Lower lobe of right lung (tissue), 2 donors: Measurements from ENCODE around the gene BACH2. TPM values are rescaled to one million over a fixed set of nuclear protein-coding genes. Genes with fewer than 3 reads are reported as not detected.
"Not testable (repeated sequence)": the region's sequence is repeated elsewhere in the genome, so short reads cannot be mapped to it uniquely, and the experiment has no call there.

ENCODE experiments used
- ATAC-seq, 2 donors: fragments of 200-7000 bp; cut with Tn5 transposase; one replicate each; pipeline ENCODE4 v1.9.1; 2020 to 2022; ENCODE audit warnings: mild to moderate bottlenecking in 2 of 2, moderate library complexity in 2 of 2
- DNase-seq: peaks from one replicate; pipeline ENCODE4 v3.0.0-alpha.2; 2020
- H3K27ac ChIP-seq: fragments of 200-600 bp; one replicate; pipeline ENCODE4 v1.8.0; 2022
- H3K27me3 ChIP-seq: fragments of 200-600 bp; one replicate; pipeline ENCODE4 v1.8.0; 2022; ENCODE audit warnings: low read depth
- H3K36me3 ChIP-seq: fragments of 200-600 bp; one replicate; pipeline ENCODE4 v1.8.0; 2022; ENCODE audit warnings: mild to moderate bottlenecking
- H3K4me1 ChIP-seq: fragments of 200-600 bp; one replicate; pipeline ENCODE4 v1.8.0; 2022
- H3K4me3 ChIP-seq: fragments of 200-600 bp; one replicate; pipeline ENCODE4 v1.8.0; 2022; ENCODE audit warnings: mild to moderate bottlenecking
- H3K9me3 ChIP-seq: fragments of 200-600 bp; one replicate; pipeline ENCODE4 v1.8.0; 2022
- CTCF ChIP-seq: fragments of 200-600 bp; IDR thresholded peaks from one replicate; pipeline ENCODE4 v1.8.0; 2022; ENCODE audit warnings: antibody characterized with exemption, mild to moderate bottlenecking
- intact Hi-C: fragments of 100-400 bp; cut with DNase I; formaldehyde crosslinking; loops from one replicate; pipeline ENCODE4 v1.11.0; 2022
- total RNA-seq: library from RNA; stranded (reverse); fragmentation: NEBNext Ultra II Directional; extraction: Animal tissue kit (Norgen Biotek cat#: 25700); gene quantifications from one replicate; pipeline ENCODE4 v1.2.1, GENCODE V29; 2021
- donor health status: DM: no; HTN: yes; CAD: no; lungs with severe emphysema.

Gene BACH2
- total RNA-seq, 1 donor from 2014 or later: 6.3 TPM

DNA sequence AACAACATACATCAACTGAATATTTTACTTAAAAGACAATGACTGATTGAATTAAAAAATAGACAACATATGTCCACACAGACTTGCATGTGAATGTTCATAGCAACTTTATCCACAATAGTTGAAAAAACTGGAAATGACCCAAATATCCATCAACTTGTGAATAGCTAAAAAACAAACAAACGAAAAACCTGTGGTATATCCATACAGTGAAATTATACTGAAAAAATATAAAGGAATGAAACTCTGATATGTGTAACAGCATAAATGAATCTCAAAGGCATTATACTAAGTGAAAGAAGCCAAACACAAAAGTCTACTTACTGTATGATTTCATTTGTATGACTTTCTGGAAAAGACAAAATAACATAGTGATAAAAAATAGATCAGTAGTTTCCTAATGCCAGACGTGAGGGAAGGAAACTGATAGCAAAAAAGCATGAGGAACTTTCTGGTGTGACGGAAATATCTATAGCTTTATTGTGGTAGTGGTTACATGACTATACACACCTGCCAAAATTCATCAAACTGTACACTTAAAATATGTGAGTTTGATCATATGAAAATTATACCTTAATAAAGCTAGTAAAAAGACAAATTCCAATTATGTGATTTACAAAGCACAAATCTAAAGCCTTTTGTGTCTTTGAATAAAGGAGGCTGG lies 123.2 kb downstream of the BACH2 start:
- intact Hi-C loops: no loop called here
- Histone ChIP-seq H3K4me3 (no peak overlapping the region), H3K4me1 (peaks cover 19% of the 10 kb centered on the region), H3K27me3 (no peaks in the 10 kb centered on the region), H3K27ac (no peak overlapping the region), H3K9me3 (no peaks in the 10 kb centered on the region), H3K36me3 (no peaks in the 10 kb centered on the region)
- no peak for TF ChIP-seq CTCF
- no peak for ATAC-seq
- DNase-seq: no peak

DNA sequence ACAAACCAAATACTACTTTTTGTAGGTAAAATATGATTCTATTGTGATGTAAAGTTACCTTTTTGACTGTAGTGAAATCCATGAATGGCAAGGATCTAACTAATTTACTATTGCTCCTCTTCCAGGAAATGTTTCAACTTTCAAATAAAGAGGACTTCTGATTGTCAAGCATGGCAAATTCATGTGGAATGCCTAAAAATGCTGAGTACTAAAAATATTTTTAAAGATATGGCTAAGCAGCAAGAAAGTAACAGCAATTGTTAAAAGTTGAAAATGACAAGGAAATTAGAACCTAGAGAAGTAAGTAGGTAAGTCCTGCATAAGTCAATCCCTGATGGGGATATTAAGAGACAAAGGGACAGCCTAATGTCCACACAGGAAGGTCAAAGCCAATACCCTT lies 126.0 kb downstream of the BACH2 start:
- no peak overlapping the region for H3K4me3 ChIP-seq
- no peak overlapping the region for H3K27ac ChIP-seq
- no peak for ATAC-seq
- no peaks in the 10 kb centered on the region for H3K36me3 ChIP-seq
- DNase-seq: no peak
- intact Hi-C loops: no loop called here
- H3K27me3 ChIP-seq: no peaks in the 10 kb centered on the region
- peaks cover 3% of the 10 kb centered on the region for H3K4me1 ChIP-seq
- H3K9me3 ChIP-seq: no peaks in the 10 kb centered on the region
- TF ChIP-seq CTCF: no peak

- H3K9me3 ChIP-seq: no peaks in the 10 kb centered on the region
- ATAC-seq (peak in 1 of 2 donors; percentile 33), DNase-seq (no peak)
- no peaks in the 10 kb centered on the region for H3K4me1 ChIP-seq
- TF ChIP-seq CTCF: no peak
- intact Hi-C loops: no loop called here
- no peaks in the 10 kb centered on the region for H3K36me3 ChIP-seq
- H3K27me3 ChIP-seq: no peaks in the 10 kb centered on the region
- H3K27ac ChIP-seq: no peak overlapping the region
- no peak overlapping the region for H3K4me3 ChIP-seq
Observed at GRCh38 chr6:90169374-90169773, 127.3 kb downstream of the BACH2 start.

- DNase-seq: no peak
Observed at GRCh38 chr6:90168693-90169131, 127.9 kb downstream of the BACH2 start.

DNA sequence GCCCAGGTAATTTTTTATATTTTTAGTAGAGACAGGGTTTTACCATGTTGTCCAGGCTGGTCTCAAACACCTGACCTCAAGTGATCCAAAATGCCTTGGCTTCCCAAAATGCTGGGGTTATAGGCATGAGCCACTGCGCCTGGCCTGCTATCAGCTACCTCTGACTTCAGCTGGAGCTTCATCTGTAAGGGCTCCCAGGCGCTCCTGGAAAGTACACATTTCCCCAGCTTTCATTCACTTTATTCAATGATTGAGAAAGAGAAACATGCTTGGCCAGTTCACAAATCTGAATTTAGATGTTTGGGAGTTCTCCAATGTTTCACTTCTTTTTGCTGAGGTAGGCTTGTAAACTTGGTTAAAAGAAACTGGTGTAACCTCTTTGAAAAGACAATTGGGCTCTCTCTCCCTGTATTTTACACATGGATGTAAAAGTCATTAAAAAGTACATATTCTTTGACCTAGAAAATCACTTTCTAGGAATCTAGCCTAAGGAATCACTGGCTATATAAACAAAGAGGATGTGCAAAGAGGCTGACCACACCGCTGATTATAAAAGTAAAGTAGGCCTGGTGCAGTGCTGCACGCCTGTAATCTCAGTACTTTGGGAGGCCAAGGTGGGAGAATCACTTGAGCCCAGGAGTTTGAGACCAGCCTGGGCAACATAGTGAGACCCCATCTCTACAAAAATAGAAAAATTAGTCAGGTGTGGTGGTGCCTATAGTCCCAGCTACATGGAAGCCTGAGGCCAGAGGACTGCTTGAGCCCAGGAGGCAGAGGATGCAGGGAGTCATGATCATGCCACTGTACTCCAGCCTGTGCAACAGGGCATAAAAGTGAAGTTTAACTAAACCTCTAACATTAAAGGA lies 128.9 kb downstream of the BACH2 start:
- Histone ChIP-seq H3K4me1 (no peaks in the 10 kb centered on the region), H3K4me3 (no peak overlapping the region), H3K9me3 (no peaks in the 10 kb centered on the region), H3K27me3 (no peaks in the 10 kb centered on the region), H3K27ac (no peak overlapping the region), H3K36me3 (no peaks in the 10 kb centered on the region)
- no peak for DNase-seq
- intact Hi-C loops: no loop called here
- TF ChIP-seq CTCF: no peak
- ATAC-seq: no peak

More at GRCh38 chr6:90168693-90169131, 127.9 kb downstream of the BACH2 start:
- Histone ChIP-seq H3K4me1 (no peaks in the 10 kb centered on the region), H3K27me3 (no peaks in the 10 kb centered on the region), H3K4me3 (no peak overlapping the region), H3K27ac (no peak overlapping the region), H3K36me3 (no peaks in the 10 kb centered on the region), H3K9me3 (no peaks in the 10 kb centered on the region)
- intact Hi-C loops: no loop called here
- TF ChIP-seq CTCF: no peak
- ATAC-seq: peak in 1 of 2 donors; percentile 41

DNA sequence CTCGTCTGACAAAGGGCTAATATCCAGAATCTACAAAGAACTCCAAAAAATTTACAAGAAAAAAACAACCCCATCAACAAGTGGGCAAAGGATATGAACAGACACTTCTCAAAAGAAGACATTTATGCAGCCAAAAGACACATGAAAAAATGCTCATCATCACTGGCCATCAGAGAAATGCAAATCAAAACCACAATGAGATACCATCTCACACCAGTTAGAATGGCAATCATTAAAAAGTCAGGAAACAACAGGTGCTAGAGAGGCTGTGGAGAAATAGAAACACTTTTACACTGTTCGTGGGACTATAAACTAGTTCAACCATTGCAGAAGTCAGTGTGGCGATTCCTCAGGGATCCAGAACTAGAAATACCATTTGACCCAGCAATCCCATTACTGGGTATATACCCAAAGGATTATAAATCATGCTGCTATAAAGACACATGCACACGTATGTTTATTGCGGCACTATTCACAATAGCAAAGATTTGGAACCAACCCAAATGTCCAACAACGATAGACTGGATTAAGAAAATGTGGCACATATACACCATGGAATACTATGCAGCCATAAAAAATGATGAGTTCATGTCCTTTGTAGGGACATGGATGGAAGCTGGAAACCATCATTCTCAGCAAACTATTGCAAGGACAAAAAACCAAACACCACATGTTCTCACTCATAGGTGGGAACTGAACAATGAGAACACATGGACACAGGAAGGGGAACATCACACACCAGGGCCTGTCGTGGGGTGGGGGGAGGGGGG lies 130.3 kb downstream of the BACH2 start:
- H3K36me3 ChIP-seq, H3K4me1 ChIP-seq, H3K4me3 ChIP-seq, intact Hi-C loops, H3K27me3 ChIP-seq, H3K27ac ChIP-seq, H3K9me3 ChIP-seq, DNase-seq, ATAC-seq: not testable (repeated sequence)
